COLO668 (cell line): Measurements from ENCODE around the gene GNG4.
"Not testable (repeated sequence)": the region's sequence is repeated elsewhere in the genome, so short reads cannot be mapped to it uniquely, and the experiment has no call there.

Experiments
- DNase-seq: peaks from one replicate; lab custom pipeline; 2025; ENCODE audit not compliant: unreplicated experiment; lab: John Stamatoyannopoulos, UW

The GNG4 gene

DNA sequence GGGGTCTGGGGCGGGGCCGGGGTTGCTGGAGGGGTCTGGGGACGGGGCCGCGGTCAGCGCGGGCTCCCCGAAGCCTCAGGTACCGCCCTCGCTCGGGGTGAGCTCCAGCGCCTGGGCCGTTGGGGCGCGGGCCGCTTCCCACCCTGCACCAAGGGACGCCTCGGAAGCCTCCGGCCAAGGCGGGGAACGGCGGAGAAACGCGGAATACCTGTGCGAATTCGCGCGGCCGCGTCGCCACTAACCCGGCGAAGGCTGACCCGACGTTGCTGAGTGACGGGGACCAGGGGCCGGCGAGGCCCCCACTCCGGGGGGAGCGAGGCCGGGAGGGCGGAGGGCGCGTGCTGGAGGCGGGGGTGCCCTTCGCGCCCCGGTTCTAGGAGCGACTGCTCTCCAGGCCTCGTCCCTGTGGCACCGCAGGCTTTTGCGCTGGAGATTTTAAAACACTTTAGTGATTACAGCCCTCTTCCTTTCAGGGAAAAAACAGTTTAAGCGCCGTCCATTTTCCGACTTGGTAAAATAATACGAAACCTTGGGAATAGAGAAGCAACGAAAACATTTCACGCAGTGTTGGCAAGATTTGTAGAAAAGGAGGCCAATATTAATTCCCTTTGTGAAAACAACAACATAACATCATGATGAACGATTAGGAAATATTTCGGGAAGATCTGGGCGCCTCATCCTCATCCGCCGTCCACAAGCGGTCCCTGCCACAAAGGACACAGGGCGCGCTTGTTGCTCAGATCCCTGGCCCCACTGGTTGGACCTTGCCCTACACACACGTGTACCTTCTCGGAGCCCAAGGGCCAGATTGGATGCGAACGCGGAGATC lies 971 bp upstream of the GNG4 start:
- peak; percentile 86 for DNase-seq

DNA sequence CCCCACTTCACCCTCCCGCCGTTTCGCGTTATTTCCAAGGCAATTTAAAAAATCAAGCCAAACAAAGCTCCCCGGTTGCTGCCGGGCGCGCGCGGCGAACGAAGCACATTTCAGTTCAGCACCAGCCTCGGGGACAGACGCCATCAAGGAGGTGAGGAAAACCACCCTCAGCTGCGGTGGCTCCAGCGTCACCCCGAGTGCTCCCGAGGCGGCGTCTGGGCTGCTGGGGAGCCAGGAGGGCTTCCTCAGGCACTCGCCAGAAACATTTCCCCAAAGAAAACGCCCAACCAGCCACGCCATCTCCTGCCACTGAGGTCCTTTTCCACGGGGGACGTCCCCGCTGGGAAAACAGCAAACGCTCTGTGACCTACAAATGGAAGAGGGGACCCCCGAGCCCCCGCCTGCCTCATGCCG lies 623 bp downstream of the GNG4 start:
- peak; percentile 70 for DNase-seq

DNA sequence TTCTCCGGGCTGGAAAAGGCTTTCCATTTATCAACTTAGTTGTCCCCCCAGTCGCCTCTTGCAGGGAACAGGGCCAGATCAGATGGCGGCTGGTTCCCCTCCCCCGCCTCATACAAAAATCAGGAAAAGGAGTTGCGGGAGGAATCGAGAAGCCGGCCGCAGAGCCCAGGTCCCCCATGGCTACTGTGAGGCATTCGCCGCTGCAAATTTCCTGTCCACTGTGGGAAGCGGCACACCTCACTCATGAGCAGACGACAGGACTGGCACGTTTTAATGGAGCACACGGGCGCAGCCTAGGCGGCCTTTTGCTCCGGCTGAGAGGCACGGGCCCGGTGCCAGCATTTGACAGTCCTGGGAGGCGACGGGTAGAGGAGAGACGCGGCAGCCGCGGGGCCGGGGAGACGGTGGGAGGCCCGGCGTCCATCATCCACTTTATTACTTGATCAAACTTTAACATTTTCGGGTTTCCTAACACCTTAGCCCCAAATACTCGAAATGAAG lies 1.1 kb downstream of the GNG4 start:
- DNase-seq, result peak; percentile 84

DNA sequence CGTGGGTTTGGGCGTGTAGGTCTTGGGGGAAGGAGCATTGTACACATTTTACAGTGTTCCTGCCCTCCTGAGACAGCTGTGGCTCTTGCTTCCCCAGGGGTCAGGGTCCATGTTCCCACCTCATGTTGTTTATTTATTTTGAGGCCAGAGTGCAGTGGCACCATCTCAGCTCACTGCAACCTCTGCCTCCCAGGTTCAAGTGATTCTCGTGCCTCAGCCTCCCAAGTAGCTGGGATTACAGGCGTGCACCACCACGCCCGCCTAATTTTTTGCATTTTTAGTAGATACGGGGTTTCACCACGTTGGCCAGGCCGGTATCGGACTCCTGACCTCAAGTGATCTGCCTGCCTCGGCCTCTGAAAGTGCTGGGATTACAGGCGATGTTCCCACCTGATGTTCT lies 2.0 kb downstream of the GNG4 start:
- DNase-seq, result not testable (repeated sequence)

DNA sequence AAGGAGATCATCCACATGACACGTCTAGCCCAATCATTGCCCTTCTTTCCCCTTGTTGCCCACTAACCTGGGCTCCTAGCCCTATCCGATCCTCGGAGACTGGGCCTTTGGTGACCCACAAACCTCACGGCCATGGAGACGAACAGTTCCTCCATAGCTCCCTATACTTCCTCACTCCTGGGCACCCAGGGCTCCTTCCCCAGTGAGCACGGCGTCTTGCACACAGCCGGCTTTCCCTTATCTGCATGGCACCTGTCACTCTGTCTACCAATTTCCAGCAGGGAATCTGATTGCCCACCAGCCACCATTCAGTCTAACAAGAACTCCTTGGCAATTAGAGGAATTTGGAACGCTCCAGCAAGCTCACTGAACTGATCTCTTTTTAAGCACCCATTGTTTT lies 3.1 kb downstream of the GNG4 start:
- no peak for DNase-seq

DNA sequence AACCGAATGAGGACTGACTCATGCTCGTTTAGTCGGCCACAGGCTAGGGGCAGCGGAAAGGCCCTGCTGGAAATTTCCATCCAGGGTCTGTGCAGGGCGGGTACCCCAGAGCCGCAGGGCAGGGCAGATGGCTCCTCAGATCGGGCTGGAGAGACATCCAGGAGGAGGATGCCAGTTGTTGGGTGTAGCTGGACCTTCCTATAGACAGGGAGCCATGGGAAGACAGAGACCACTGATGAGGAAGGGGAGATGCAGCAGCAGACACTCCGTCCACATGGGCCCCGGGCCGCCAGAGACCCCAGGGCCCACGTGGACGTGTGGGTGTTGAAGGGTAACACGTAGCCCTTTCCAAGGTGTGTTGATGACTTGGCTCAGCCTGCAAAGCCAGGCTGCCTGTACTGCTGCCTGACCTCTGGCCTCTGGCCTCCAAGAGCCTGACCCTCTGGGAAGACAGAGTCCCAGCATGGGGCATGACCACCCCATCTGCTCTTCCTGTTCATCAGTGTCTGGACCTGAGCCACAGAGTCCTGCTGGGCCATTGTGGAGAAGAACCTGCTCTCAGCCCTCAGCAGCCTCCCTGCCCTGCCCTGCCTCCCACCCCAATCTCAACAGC lies 4.8 kb downstream of the GNG4 start:
- no peak for DNase-seq

DNA sequence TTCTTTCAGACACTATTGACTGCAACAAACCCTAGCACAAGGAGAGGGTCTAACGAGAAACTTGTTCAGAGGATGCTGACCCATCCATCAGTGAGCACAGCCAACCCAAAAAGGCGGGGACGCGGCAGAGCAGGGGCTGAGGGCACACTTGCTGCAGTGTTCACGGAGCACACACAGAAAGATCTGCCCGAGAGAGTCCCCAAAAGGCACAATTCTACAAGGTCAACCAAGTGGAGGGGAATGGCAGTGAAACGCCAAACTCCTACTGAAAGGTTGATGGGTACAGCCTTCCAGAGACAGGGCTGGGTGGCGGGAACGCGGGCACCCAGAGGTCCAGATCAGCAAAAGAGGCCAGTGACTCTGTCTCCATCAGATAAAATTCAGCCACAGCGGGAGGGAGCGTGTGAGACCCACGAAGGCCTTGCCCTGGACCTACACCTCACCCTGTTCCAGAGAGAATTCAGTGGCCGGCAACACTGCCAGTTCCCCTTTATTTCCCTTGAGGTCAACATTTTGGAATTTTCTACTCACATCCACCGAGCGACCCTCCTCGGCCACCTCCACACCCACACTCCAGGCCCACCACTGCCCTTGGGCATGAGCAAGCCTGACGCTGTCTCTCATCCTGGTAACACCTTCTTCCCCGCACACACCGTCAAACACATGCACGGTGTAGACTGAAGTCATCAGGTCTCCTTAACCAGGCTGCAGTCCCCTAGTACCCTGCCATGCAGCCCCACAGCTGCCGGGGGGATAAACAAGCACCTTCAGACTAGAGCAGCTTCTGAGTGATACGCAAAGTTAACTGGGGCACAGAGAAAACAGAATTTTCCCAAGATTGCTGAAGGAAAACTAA lies 5.5 kb downstream of the GNG4 start:
- no peak for DNase-seq

DNA sequence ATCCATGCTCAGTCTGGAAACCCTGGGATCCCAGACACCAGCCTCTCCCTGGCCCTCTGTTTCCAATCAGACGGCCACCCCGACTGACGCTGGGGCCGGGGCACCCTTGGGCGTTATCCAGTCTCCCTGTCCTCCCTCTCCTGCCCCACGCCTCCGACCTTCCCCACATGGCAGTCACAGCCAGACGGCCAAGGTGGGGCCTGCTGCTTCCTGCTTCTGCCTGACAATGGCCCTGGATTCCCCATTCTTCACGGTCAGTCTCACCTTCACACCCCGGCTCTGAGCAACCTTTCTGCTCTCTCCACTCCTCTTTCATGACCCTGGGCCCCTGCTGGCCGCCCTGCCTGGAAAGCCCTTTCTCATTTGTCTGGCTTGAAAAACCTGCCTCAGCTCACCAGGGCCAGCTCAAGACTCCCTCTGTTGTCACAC lies 6.6 kb downstream of the GNG4 start:
- peak; percentile 62 for DNase-seq

DNA sequence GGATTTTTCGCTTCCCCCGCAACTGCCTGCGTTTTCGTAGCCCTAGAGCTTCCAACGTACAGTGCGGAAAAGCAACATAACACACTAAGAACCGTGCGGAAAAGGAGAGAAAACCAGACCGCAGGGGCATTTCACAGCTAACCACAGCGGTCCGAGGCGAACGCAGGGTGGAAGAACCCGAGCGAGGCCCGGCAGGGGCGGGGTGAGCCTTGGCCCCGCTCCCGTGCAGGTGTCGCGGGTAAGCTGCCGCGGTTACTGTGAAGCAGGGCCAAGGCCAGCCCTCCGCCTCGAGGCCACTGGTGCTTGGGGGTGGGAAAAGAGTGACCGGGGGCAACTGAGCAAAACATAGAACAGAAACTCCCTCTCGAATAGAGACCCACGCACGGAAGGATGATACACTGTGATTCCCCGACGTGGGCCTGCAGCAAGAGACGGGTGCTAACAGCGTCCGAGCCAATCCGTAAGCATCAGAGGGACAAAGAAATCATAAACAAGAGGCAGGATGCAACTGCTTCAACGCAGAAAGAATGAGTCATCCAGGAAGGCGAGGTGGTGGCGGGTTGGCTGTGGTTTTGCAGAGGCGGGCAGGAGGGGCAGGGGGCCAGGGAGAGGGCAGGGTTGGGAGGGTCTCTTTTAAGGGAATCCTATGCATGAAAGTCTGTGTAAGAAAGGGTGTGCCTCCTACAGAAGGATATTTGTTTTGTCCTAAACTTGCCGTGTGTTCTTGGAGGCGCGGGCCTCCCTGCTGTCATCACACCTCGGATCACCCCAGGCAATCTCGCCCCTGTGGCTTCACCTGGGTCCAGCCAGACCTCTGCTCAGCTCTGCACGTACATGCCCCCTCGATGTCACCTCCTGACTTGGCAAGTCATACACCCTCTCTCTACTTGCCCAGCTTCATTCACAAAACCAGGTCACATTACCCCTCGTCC lies 7.3 kb downstream of the GNG4 start:
- peak; percentile 91 for DNase-seq

DNA sequence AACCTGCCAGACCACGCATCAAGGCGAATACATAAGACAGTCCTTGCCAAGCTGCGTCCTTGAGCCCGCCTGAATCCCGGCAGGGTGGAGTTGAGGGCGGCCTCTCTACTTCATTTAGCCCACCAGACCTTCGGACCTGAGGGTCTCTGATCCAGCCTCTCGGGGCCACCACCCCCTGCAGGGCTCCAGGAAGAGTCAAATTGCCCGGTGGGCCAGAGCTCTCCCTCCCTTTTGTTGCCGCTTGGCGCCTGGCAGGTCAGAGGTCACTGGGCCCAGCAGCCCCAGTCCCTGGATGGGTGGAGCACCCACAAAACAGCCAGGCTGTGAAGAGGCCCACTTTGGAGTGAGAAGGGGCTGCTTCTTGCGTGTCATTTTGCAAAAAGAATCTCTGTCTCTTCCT lies 9.0 kb downstream of the GNG4 start:
- no peak for DNase-seq

DNA sequence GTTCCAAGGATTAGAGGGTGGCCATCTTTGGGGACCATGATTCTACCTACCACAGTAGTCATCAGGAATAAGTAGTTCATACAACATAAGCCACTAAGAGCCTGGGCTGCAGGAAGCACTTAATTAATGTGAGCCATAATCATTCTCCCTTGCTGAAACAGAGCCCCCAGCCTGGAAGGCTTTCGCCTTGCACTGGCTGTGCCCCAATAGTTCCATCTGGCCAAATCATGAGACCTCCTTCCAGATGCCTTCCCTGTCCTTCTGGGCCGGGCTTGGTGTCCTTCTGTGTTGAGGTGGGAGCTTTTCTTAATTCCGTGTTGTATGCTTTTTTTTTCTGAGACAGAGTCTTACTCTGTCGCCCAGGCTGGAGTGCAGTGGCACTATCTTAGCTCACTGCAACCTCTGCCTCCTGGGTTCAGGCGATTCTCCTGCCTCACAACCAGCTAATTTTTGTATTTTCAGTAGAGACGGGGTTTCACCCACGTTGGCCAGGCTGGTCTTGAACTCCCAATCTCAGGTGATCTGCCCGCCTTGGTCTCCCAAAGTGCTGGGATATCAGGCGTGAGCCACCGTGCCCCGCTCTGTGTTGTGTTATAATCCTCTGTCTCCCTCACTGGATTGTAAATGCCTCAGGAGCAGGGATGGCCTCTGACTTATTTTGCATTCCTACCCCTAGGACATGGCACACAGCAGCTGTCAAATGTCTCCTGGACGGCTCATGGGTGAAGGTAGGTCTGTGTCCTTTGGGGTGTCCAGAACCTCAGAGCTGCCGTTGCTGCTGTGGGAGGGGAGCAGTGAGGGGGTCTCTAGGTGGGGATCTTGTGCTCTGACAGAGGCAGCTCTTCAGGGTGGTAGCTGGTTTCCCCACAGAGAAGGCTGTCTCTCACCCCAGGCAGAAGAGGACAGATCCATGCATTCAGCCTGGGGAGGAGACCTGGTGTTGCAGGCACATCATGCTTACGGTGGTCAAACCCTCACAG lies 10.1 kb downstream of the GNG4 start:
- DNase-seq, result no peak

DNA sequence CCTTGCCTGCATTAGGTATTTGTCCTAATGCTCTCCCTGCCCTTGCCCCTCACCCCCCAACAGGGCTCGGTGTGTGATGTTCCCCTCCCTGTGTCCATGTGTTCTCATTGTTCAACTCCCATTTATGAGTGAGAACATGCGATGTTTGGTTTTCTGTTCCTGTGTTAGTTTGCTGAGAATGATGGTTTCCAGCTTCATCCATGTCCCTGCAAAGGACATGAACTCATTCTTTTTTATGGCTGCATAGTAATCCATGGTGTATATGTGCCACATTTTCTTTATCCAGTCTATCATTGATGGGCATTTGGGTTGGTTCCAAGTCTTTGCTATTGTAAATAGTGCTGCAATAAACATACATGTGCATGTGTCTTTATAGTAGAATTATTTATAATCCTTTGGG lies 11.0 kb downstream of the GNG4 start:
- not testable (repeated sequence) for DNase-seq

DNA sequence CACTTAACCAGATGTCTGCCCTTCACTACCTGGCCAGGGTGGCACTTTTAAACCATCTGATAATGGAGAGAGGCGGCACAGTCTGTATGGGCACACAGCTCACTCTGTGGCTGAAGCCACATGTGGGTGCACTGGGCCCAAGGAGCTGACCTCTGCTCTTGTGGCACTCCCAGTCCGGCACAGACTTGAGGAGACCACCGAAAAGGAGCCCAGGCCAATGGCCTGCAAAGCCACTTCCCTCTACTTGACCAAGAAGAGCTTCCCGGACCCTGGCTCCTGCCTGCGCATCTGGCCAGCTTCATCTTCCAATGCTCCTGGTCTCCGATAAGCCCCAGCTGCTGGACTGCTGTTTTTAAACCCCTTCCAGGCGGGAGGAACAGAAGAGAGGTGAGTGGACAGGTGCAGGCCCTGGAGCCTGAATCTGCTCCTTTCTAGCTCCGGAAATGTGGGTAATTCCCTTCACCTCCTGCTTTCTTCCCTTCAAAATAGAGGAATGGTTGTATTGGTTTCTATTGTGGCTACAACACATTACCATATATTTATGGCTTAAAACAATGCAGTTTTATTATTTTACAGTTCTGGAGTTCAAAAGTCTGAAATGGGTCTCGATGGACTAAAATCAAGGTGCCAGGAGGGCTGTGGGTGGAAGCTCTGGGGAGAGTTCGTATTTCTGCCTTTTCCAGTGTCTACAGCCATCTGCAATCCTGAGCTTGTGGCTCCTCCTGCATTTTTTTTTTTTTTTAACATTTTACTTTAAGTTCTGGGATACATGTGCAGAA lies 11.6 kb downstream of the GNG4 start:
- DNase-seq, result no peak

DNA sequence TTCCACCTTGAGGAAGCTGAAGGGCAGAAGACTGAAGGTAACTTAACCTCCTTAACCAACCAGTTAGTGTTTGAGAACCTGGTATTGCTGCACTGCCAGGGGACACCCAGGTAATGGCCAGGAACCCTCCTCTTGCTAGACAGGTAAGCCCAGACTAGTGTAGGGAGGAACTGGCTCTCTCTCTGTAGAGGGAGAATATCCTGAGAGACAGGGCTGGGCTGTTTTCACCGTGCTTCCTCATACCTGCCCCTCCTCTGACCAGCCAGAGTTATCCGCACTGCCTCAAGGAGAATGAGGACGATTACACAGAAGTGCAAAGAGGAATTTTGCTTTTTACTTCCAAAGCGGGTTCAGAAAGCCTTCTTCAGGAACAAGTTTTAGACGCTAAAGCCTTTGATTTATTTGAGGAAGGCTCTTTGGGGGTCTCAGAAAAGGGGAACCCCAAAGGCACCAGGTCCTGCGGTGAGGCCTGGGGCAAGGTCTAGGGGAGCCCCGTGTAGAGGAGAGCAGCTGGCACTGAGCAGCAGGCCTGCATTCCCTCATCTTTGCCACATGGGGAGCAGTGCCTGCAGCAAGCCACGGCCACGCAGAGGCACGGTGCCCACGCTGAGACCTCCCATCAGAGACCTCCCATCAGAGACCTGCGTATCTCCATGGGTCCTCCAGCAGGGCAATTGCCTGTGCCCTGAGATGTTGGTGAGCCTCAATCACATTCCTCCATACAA lies 13.5 kb downstream of the GNG4 start:
- no peak for DNase-seq

DNA sequence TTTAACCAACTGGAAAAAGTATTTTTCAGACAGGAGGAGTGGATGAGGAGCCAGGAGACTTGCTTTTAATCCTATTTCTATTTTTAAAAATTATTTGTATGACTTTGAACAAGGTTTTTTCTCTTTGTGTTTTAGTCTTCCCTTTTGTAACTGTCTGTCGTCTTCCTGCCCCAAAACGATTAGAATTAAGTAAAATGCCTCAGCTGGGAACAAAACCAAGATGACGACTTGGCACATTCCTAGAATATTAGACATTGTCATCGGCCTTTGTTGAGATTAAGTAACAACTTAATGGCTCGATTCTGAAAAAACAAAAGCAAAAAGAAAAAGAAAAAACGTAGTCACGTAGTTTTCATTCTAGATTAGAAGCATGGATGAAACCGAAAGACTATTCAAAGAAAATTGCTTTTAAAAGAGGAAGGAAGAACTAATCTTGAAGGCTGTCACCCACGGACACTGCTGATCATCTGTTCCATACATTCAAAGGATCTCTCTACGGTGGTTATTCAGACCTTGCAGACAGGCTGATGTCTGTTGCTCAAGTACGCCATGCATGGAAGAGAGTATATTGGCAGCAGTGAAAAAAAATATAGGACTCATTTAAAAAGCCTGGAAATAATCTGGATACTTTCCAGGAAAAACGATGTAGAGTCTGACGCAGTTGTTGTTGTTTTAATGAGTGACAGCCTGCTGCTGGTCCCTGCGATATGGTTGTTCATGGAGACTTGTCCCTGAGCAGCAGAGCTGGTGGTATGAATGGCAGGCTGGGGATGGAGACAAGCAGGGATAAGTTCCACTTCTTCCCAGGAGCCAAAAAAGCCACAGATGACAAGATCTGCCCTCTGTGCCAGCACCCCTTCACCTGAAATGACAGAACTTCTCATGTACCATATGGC lies 16.8 kb downstream of the GNG4 start:
- no peak for DNase-seq

DNA sequence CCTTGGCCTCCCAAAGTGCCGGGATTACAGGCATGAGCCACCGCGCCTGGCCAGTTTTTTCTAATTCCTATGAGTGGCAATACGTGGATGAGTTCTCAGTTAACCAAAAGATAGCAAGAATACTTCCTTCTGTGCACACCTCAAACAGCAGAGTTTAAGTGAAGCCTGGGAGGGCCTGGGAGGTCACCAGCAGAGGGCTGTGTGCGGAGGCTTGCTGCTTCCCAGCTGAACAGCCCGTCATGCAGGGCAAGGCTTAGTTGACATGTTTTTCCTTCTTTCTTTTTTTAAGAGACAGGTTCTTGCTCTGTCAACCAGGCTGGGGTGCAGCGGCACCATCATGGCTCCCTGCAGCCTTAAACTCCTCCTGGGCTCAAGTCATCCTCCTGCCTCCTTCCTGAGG lies 17.8 kb downstream of the GNG4 start:
- no peak for DNase-seq
